K562 (cell line): ENCODE data around the gene KMT5C. TPM values are rescaled to one million over a fixed set of nuclear protein-coding genes. Genes with fewer than 3 reads are reported as not detected.

ENCODE experiments used
- ARID1B ChIP-seq: fragments of 450-650 bp; IDR thresholded peaks from 2 replicates; pipeline ENCODE4 v1.6.1; 2016; ENCODE audit warnings: antibody characterized with exemption, mild to moderate bottlenecking, inconsistent platforms
- CHD7 ChIP-seq: fragments of 200-600 bp; sonication (generic); IDR thresholded peaks from one replicate; pipeline ENCODE4 v1.6.1; 2012; ENCODE audit warnings: mild to moderate bottlenecking, low read depth, low read length, inconsistent platforms
- CXXC5 ChIP-seq: fragments of 250-450 bp; sonication (Bioruptor Pico); IDR thresholded peaks from 2 replicates; pipeline ENCODE4 v1.8.0; 2022; ENCODE audit warnings: inconsistent platforms, mild to moderate bottlenecking, moderate library complexity
- DPF2 ChIP-seq: fragments of 450-650 bp; IDR thresholded peaks from 2 replicates; pipeline ENCODE4 v1.6.1; 2016
- HLTF ChIP-seq: fragments of 450-650 bp; IDR thresholded peaks from 2 replicates; pipeline ENCODE4 v1.6.1; 2016
- OTX1 ChIP-seq: fragments of 450-650 bp; formaldehyde crosslinking; IDR thresholded peaks from 2 replicates; pipeline ENCODE4 v1.4.0; 2022; ENCODE audit warnings: mild to moderate bottlenecking
- RB1 ChIP-seq: fragments of 450-650 bp; IDR thresholded peaks from 2 replicates; pipeline ENCODE4 v1.6.1; 2017; ENCODE audit warnings: low read depth, mild to moderate bottlenecking
- RBM17 ChIP-seq: fragments of 200-400 bp; formaldehyde crosslinking; IDR thresholded peaks from 2 replicates; pipeline ENCODE4 v1.6.1; 2017; ENCODE audit warnings: low read depth, mild to moderate bottlenecking, low read length, borderline replicate concordance
- SMARCA4 ChIP-seq: fragments of 450-650 bp; IDR thresholded peaks from 2 replicates; pipeline ENCODE4 v1.6.1; 2016
- THRAP3 ChIP-seq: fragments of 450-650 bp; IDR thresholded peaks from 2 replicates; pipeline ENCODE4 v1.6.1; 2016; ENCODE audit warnings: mild to moderate bottlenecking, inconsistent platforms, borderline replicate concordance
- XRCC3 ChIP-seq: fragments of 450-650 bp; IDR thresholded peaks from 2 replicates; pipeline ENCODE4 v1.6.1; 2017; ENCODE audit warnings: mild to moderate bottlenecking, moderate library complexity
- ZBTB26 ChIP-seq: fragments of 450-650 bp; formaldehyde crosslinking; IDR thresholded peaks from 2 replicates; pipeline ENCODE4 v1.4.0; 2022; ENCODE audit warnings: missing genetic modification characterization
- ZNF41 ChIP-seq: fragments of 250-450 bp; sonication (Bioruptor Pico); conservative IDR thresholded peaks from 2 replicates; pipeline ENCODE4 v1.4.0; 2020; ENCODE audit warnings: mild to moderate bottlenecking
- ZNF431 ChIP-seq: sonication (generic); formaldehyde crosslinking; IDR thresholded peaks from 2 replicates; pipeline ENCODE4 v1.8.0; 2022; ENCODE audit warnings: mild to moderate bottlenecking, missing genetic modification reagents
- polyA plus RNA-seq, 8 experiments: library from polyadenylated mRNA; depleted of rRNA in 4 of 8; stranded (reverse) in 5 of 8; unstranded in 3 of 8; fragments of >200 nt; fragmentation: Nextera tagmentation in 2 of 8; fragmentation: Illumina TruSeq in 1 of 8; extraction: Ambion mirVana in 2 of 8; extraction: Trizol in 1 of 8; gene quantifications; 2 replicates each; pipeline versions ENCODE4 v1.2.1 to v1.2.3, GENCODE V29; 2011 to 2014; ENCODE audit warnings: inconsistent platforms in 1 of 8, missing spikeins in 1 of 8
- total RNA-seq, 7 experiments: library from RNA; depleted of rRNA in 6 of 7; stranded (reverse); fragments of >200 nt in 6 of 7; fragmentation: Illumina TruSeq in 2 of 7; extraction: Trizol in 2 of 7; gene quantifications; 2 replicates each; pipeline versions ENCODE4 v1.2.1 to v1.2.3, GENCODE V29; 2011 to 2021; ENCODE audit warnings: low replicate concordance in 1 of 7
- TF ChIP-seq, protein P1 (sequence below): fragments of 250-450 bp; sonication (Bioruptor Pico); IDR thresholded peaks from 2 replicates; pipeline ENCODE4 v1.5.1; 2021; ENCODE audit warnings: mild to moderate bottlenecking

The KMT5C gene
- total and polyA plus RNA-seq, 9 of the 15 experiments (the other 6 are each of a cell fraction or from before 2014, with no cell fraction given) = 0.15 to 53.5 (median 16.6) TPM

GRCh38 chr19:55340784-55341147 lies 1.1 kb downstream of the KMT5C start (continued):
- no peak for TF ChIP-seq ZNF41 (CRISPR knock-in tag)
- TF ChIP-seq DPF2 = no peak
- TF ChIP-seq HLTF = 0 out of 2 replicates have a peak, but pooled peaks have one; percentile 34
- no peak for TF ChIP-seq ZBTB26
- TF ChIP-seq, protein P1, sequence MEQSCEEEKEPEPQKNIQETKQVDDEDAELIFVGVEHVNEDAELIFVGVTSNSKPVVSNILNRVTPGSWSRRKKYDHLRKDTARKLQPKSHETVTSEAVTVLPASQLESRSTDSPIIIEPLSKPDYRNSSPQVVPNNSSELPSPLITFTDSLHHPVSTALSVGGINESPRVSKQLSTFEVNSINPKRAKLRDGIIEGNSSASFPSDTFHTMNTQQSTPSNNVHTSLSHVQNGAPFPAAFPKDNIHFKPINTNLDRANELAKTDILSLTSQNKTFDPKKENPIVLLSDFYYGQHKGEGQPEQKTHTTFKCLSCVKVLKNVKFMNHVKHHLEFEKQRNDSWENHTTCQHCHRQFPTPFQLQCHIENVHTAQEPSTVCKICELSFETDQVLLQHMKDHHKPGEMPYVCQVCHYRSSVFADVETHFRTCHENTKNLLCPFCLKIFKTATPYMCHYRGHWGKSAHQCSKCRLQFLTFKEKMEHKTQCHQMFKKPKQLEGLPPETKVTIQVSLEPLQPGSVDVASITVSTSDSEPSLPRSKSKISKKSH (CRISPR knock-in tag) = no peak
- TF ChIP-seq RB1 = no peak
- 0 out of 2 replicates have a peak, but pooled peaks have one; percentile 10 for TF ChIP-seq ARID1B
- no peak for TF ChIP-seq ZNF431 (CRISPR knock-in tag)
- no peak for TF ChIP-seq RBM17
- TF ChIP-seq XRCC3 = no peak
- TF ChIP-seq CHD7 = no peak
- no peak for TF ChIP-seq THRAP3
- TF ChIP-seq CXXC5 = no peak
- TF ChIP-seq OTX1 (CRISPR knock-in tag) = 0 out of 2 replicates have a peak, but pooled peaks have one; percentile 4
- 0 out of 2 replicates have a peak, but pooled peaks have one; percentile 25 for TF ChIP-seq SMARCA4
